Osteocyte (in vitro differentiated cells): Measurements from ENCODE around the gene NDUFA11. TPM values are rescaled to one million over a fixed set of nuclear protein-coding genes. Genes with fewer than 3 reads are reported as not detected.
"Not testable (repeated sequence)": the region's sequence is repeated elsewhere in the genome, so short reads cannot be mapped to it uniquely, and the experiment has no call there.

Source experiments
- DNase-seq: peaks from one replicate; pipeline ENCODE4 v3.0.0; 2021; ENCODE audit warnings: mixed read lengths; ENCODE audit not compliant: unreplicated experiment; ENCODE audit errors: extremely low spot score
- H3K27ac Mint-ChIP-seq: one replicate; pipeline ENCODE4 v1.8.0; 2021; ENCODE audit warnings: mild to moderate bottlenecking, mixed read lengths; ENCODE audit not compliant: unreplicated experiment
- H3K27me3 Mint-ChIP-seq: one replicate; pipeline ENCODE4 v1.8.0; 2021; ENCODE audit warnings: mixed read lengths; ENCODE audit not compliant: unreplicated experiment
- H3K36me3 Mint-ChIP-seq: one replicate; pipeline ENCODE4 v1.8.0; 2021; ENCODE audit warnings: mixed read lengths; ENCODE audit not compliant: unreplicated experiment
- H3K4me1 Mint-ChIP-seq: one replicate; pipeline ENCODE4 v1.8.0; 2021; ENCODE audit warnings: mixed read lengths; ENCODE audit not compliant: unreplicated experiment
- H3K4me3 Mint-ChIP-seq: one replicate; pipeline ENCODE4 v1.8.0; 2021; ENCODE audit warnings: mild to moderate bottlenecking, moderate library complexity, mixed read lengths; ENCODE audit not compliant: unreplicated experiment
- H3K9me3 Mint-ChIP-seq: one replicate; pipeline ENCODE4 v1.8.0; 2021; ENCODE audit warnings: mixed read lengths; ENCODE audit not compliant: unreplicated experiment
- total RNA-seq: library from RNA; stranded (reverse); gene quantifications from 2 replicates; pipeline ENCODE4 v1.2.1, GENCODE V29; 2021
- TF ChIP-seq, protein P1 (sequence below): fragments of 200-600 bp; sonication (generic); IDR thresholded peaks from 2 replicates; pipeline ENCODE4 v1.5.0; 2021; ENCODE audit warnings: antibody characterized with exemption, mild to moderate bottlenecking, moderate library complexity

The NDUFA11 gene
- total RNA-seq, 1 donor from 2014 or later: 259 TPM

DNA sequence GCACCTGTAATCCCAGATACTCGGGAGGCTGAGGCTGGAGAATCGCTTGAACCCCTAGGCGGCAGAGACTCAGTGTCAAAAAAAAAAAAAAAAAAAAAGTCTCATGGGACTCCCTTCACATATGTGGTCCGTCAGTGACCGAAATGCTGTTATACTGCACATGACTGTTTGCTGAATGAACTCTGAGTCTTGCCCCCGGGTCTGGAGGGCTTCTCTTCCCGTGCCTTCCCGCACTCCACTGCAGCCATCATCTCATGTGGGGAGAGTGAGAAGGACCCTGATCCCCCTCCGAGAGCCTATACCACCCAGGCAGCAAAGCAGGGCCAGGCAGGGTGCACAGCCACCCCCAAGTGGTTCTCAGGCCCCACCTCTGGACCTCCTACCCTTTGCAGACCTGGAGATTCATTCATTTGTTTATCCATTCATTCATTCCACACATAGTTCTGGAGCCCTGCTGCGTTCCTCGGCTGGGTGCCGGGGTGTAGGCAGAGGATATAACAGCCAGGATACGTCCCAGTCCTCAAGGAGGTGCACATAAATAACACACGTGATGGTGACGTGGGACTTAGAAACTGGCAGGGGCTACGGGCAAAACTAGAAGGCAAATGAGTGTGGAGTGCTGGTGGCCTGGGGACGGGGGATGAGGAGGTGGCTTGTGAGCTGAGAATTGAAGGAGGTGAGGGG lies 14.2 kb downstream of the NDUFA11 start:
- no peak for DNase-seq
- H3K4me3 Mint-ChIP-seq: no peak overlapping the region
- no peaks in the 10 kb centered on the region for H3K9me3 Mint-ChIP-seq
- TF ChIP-seq, protein P1, sequence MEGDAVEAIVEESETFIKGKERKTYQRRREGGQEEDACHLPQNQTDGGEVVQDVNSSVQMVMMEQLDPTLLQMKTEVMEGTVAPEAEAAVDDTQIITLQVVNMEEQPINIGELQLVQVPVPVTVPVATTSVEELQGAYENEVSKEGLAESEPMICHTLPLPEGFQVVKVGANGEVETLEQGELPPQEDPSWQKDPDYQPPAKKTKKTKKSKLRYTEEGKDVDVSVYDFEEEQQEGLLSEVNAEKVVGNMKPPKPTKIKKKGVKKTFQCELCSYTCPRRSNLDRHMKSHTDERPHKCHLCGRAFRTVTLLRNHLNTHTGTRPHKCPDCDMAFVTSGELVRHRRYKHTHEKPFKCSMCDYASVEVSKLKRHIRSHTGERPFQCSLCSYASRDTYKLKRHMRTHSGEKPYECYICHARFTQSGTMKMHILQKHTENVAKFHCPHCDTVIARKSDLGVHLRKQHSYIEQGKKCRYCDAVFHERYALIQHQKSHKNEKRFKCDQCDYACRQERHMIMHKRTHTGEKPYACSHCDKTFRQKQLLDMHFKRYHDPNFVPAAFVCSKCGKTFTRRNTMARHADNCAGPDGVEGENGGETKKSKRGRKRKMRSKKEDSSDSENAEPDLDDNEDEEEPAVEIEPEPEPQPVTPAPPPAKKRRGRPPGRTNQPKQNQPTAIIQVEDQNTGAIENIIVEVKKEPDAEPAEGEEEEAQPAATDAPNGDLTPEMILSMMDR: no peak
- no peaks in the 10 kb centered on the region for H3K4me1 Mint-ChIP-seq
- no peaks in the 10 kb centered on the region for H3K27me3 Mint-ChIP-seq
- no peaks in the 10 kb centered on the region for H3K36me3 Mint-ChIP-seq
- H3K27ac Mint-ChIP-seq: no peak overlapping the region

DNA sequence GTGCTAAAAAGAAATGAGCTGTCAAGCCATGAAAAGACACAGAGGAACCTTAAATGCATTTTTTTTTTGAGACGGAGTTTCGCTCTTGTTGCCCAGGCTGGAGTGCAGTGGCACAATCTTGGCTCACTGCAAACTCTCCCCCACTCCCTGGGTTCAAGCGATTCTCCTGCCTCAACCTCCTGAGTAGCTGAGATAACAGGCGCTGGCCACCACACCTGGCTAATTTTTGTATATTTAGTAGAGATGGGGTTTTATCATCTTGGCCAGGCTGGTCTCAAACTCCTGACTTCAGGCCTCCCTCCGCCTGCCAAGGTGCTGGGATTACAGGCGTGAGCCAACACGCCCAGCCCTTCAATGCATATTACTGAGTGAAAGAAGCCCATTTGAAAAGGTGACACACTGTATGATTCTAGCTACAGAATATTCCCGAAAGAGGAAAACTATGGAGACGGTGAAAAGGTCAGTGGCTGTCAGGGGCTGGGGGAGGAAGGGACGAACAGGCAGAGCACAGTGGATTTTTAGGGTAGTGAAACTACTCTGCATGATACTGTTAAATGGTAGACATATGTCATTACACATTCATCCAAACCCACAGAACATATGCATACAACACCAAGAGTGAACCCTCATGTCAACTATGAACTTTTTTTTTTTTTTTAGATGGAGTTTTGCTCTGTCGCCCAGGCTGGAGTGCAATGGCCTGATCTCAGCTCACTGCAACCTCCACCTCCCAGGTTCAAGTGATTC lies 19.4 kb downstream of the NDUFA11 start:
- DNase-seq, H3K4me3 Mint-ChIP-seq, H3K36me3 Mint-ChIP-seq, H3K27me3 Mint-ChIP-seq, H3K27ac Mint-ChIP-seq, H3K9me3 Mint-ChIP-seq: not testable (repeated sequence)
- peaks cover 12% of the 10 kb centered on the region for H3K4me1 Mint-ChIP-seq

DNA sequence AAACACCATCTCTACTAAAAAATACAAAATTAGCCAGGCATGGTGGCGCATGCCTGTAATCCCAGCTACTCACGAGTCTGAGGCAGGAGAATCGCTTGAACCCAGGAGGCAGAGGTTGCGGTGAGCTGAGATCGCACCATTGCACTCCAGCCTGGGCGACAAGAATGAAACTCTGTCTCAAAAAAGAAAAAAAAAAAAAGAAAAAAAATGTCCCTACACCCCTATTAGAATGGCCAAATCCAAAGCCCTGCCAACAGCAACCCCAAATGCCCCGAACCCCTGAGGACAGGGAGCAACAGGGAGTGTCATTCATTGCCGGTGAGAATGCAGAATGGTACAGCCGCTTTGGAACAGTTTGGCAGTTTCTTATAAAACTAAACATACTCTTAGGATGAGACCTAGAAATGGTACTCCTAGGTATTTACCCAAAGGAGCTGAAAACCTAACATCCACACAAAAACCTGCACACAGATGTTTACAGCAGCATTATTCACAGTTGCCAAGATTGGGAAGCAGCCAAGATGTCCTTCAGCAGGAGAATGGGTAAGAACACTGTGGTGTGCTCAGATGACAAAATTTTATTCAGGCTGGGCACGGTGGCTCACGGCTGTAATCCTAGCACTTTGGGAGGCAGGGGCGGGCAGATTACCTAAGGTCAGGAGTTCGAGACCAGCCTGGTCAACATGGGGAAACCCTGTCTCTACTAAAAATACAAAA lies 20.3 kb downstream of the NDUFA11 start:
- DNase-seq, H3K4me3 Mint-ChIP-seq, H3K36me3 Mint-ChIP-seq, H3K27ac Mint-ChIP-seq, H3K27me3 Mint-ChIP-seq, H3K9me3 Mint-ChIP-seq: not testable (repeated sequence)
- H3K4me1 Mint-ChIP-seq: peaks cover 12% of the 10 kb centered on the region

DNA sequence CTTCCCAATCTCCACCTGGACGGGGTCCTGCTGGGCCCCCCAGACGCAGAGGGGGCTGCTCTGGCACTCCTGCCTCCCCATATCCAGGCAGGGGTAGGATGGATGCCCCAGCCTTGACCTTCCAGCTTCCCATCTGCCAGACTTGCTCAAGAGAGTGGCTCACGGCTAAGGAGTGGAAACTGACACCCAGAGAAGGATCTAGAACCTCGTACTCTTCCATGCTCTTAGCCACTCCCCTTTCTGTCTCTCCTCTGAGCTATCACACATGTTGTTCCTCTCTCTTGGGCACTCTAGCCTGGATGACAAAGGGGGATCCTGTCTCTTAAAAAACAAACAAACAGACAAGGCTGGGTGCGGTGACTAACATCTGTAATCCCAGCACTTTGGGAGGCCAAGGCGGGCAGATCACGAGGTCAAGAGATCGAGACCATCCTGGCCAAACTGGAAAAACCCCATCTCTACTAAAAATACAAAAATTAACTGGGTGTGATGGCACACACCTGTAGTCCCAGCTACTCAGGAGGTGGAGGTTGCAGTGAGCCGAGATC lies 21.1 kb downstream of the NDUFA11 start:
- Mint-ChIP-seq H3K4me1 (peaks cover 12% of the 10 kb centered on the region), H3K9me3 (no peaks in the 10 kb centered on the region), H3K4me3 (no peak overlapping the region), H3K27ac (no peak overlapping the region), H3K36me3 (no peaks in the 10 kb centered on the region), H3K27me3 (peaks cover 4% of the 10 kb centered on the region)
- no peak for DNase-seq
- TF ChIP-seq, protein P1: no peak

DNA sequence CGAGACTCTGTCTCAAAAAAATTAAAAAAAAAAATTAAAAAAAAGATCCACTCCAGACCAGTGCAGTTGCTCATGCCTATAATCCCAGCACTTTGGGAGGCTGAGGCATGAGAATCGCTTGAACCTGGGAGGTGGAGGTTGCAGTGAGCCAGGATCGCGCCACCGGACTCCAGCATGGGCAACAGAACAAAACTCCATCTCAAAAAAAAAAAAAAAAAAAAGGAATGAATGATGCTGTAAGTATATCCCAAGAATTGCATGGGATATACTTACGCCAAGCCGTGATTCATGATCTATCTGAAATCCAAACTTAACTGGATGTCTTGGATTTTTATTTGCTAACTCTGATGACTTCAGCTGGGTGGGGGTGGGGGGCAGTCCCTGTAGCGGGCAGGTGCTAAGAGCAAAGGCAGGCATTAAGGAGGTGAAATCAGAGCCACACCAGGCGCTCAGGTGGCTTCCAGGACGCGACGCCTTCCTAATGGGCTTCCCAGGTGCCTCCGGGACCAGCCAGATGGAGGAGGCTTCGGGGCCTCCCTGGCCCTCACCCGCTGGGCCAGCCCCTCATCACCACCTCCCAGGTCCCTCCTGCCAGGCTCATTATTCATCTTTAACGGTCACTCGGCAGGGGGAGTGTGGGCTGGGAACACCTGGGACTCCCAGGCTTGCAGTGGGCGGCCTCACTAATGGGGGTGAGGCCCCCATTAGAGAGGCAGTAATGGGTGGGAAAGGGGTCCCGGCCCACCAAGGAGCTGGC lies 21.9 kb downstream of the NDUFA11 start:
- Mint-ChIP-seq H3K4me1 (peaks cover 12% of the 10 kb centered on the region), H3K9me3 (no peaks in the 10 kb centered on the region), H3K27ac (no peak overlapping the region)

More for the DNA sequence above, 21.9 kb downstream of the NDUFA11 start:
- Mint-ChIP-seq H3K4me3 (no peak overlapping the region), H3K27me3 (peaks cover 4% of the 10 kb centered on the region), H3K36me3 (no peaks in the 10 kb centered on the region)
- TF ChIP-seq, protein P1: no peak
- DNase-seq: no peak
